ENCODE measurements around the gene FAM168A. TPM values are rescaled to one million over a fixed set of nuclear protein-coding genes. Genes with fewer than 3 reads are reported as not detected.

FAM168A gene
- total RNA-seq, 1 experiment from 2014 or later, result 21.1 TPM

GRCh38 chr11:73429121-73429750 is 168.7 kb downstream of the FAM168A start:
- Histone ChIP-seq H2BK5ac (ENCODE audit: insufficient read length, low read length) (no peak overlapping the region), H4K20me1 (ENCODE audit: control insufficient read depth, insufficient read depth, insufficient read length) (no peaks in the 10 kb centered on the region), H3K9ac (ENCODE audit: extremely low read depth, insufficient read length, low read length) (no peak overlapping the region), H3K79me1 (ENCODE audit: insufficient read depth, low read depth, low read length, poor library complexity, severe bottlenecking) (no peaks in the 10 kb centered on the region), H3K4ac (ENCODE audit: low read depth, low read length) (no peak overlapping the region), H4K5ac (ENCODE audit: insufficient read length, low read depth, low read length) (no peak overlapping the region), H3K4me2 (ENCODE audit: insufficient read depth, insufficient read length, low read length) (no peak overlapping the region), H2AK5ac (ENCODE audit: insufficient read length, low read length) (no peak overlapping the region), H2BK12ac (ENCODE audit: insufficient read length, low read depth, low read length) (no peak overlapping the region), H2BK120ac (ENCODE audit: low read depth, low read length, poor library complexity, severe bottlenecking) (no peak overlapping the region), H3K23ac (ENCODE audit: insufficient read length, low read depth, low read length) (no peak overlapping the region), H4K8ac (replicated peaks; ENCODE audit: insufficient read length, low read depth, low read length) (no peak overlapping the region), H3K56ac (ENCODE audit: insufficient read length, low read depth, low read length) (no peak overlapping the region), H4K91ac (ENCODE audit: insufficient read length, low read depth, low read length) (no peak overlapping the region), H3K27ac (ENCODE audit: insufficient read length, low read depth, low read length) (no peak overlapping the region), H2AFZ (ENCODE audit: low read length) (no peak overlapping the region), H3K79me2 (ENCODE audit: insufficient read depth, low read length) (no peaks in the 10 kb centered on the region), H3K23me2 (ENCODE audit: insufficient read length, low read depth, low read length, poor library complexity, severe bottlenecking) (no peaks in the 10 kb centered on the region), H3K14ac (ENCODE audit: insufficient read depth, low read length) (no peak overlapping the region), H2BK20ac (ENCODE audit: low read depth, low read length, poor library complexity, severe bottlenecking) (no peak overlapping the region), H3K9me3 (ENCODE audit: control insufficient read depth, low read depth, low read length) (no peaks in the 10 kb centered on the region), H3K4me1 (ENCODE audit: insufficient read depth, low read length) (no peaks in the 10 kb centered on the region; the same call in 1 of the 2 replicates), H3K18ac (ENCODE audit: insufficient read length, low read depth, low read length) (no peak overlapping the region), H2BK15ac (ENCODE audit: low read depth, low read length) (no peak overlapping the region), H3K27me3 (ENCODE audit: insufficient read depth, low read length) (no peaks in the 10 kb centered on the region), H3T11ph (ENCODE audit: low read length) (no peak overlapping the region)
- H3K27ac Mint-ChIP-seq, result peak overlapping the region in 1 of 3 experiments; percentile 53; a peak in 1 of 7 replicates
- TF ChIP-seq, protein P1, sequence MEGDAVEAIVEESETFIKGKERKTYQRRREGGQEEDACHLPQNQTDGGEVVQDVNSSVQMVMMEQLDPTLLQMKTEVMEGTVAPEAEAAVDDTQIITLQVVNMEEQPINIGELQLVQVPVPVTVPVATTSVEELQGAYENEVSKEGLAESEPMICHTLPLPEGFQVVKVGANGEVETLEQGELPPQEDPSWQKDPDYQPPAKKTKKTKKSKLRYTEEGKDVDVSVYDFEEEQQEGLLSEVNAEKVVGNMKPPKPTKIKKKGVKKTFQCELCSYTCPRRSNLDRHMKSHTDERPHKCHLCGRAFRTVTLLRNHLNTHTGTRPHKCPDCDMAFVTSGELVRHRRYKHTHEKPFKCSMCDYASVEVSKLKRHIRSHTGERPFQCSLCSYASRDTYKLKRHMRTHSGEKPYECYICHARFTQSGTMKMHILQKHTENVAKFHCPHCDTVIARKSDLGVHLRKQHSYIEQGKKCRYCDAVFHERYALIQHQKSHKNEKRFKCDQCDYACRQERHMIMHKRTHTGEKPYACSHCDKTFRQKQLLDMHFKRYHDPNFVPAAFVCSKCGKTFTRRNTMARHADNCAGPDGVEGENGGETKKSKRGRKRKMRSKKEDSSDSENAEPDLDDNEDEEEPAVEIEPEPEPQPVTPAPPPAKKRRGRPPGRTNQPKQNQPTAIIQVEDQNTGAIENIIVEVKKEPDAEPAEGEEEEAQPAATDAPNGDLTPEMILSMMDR (conservative IDR thresholded peaks at IDR 0.05), result no peak
- no CpG with 5 or more reads among the region's 5 CpGs for WGBS (ENCODE audit: extremely low coverage, insufficient read length, low lambda C conversion rate)
- H3K9me3 Mint-ChIP-seq, result no peaks in the 10 kb centered on the region
- no peak for DNase-seq
- peaks cover 9 to 19% of the 10 kb centered on the region in 2 experiments for H3K4me1 Mint-ChIP-seq
- no peak overlapping the region for H3K4me3 Mint-ChIP-seq
- H3K27me3 Mint-ChIP-seq (ENCODE audit: low read depth), result no peaks in the 10 kb centered on the region
- H3K36me3 Mint-ChIP-seq (ENCODE audit: insufficient read depth in 1 of 3, low read depth in 3 of 3), result peaks cover 0 to 3% (median 0%) of the 10 kb centered on the region in 3 experiments; a peak in 1 of 7 replicates
